Ovary (tissue), 3 donors: ENCODE data around the gene RRAS2.

Experiments
- EP300 ChIP-seq: sonication (generic); formaldehyde crosslinking; IDR thresholded peaks from one replicate; pipeline ENCODE4 v1.6.1; 2017; ENCODE audit warnings: antibody characterized with exemption
- TF ChIP-seq, protein P1 (sequence below), 3 donors: fragments of 450-650 bp in 2 of 3; fragments of 200-600 bp in 1 of 3; IDR thresholded peaks; one replicate each; pipeline versions ENCODE4 v1.5.1 to v1.8.0; 2016 to 2022; ENCODE audit warnings: antibody characterized with exemption in 3 of 3, mild to moderate bottlenecking in 1 of 3
- donor health status: DM: no; HTN: no; CAD: no.

DNA sequence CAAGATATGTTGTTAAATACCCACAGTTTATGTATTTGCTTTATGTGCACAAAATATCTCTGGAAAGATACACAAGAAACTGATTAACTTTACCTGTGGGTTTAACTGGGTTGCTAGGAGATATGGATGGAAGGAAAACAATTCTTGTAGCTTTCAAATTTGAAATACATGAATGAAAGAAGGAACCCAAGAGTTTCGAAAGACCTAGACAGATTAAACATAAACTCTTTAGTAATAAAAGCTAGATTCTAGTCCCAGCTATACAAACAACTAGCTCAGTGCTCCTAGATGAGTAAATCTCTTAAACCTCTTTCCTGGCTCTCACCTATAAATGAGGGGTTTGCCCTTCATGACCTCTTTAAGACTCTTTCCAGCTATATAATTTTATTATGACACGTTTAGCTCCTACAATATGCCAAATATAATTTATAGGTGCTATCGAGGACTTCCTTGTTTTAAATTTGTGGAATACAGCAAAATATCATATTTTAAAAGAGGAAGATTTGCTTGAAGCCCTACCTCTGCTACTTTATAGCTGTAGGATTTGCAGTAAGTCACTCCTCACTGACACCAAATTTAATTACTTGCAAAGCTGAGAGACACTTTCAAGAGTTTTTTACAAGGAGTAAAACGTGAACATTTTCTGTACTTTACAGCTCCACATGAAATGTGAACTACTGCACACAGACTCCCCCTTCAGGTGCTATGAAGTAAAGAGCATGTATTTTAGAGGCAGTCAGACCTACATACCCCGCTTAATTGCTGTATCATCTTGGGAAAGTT is 50.7 kb downstream of the RRAS2 start:
- TF ChIP-seq, protein P1, sequence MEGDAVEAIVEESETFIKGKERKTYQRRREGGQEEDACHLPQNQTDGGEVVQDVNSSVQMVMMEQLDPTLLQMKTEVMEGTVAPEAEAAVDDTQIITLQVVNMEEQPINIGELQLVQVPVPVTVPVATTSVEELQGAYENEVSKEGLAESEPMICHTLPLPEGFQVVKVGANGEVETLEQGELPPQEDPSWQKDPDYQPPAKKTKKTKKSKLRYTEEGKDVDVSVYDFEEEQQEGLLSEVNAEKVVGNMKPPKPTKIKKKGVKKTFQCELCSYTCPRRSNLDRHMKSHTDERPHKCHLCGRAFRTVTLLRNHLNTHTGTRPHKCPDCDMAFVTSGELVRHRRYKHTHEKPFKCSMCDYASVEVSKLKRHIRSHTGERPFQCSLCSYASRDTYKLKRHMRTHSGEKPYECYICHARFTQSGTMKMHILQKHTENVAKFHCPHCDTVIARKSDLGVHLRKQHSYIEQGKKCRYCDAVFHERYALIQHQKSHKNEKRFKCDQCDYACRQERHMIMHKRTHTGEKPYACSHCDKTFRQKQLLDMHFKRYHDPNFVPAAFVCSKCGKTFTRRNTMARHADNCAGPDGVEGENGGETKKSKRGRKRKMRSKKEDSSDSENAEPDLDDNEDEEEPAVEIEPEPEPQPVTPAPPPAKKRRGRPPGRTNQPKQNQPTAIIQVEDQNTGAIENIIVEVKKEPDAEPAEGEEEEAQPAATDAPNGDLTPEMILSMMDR (IDR thresholded peaks at IDR 0.05), result peak in 1 of 3 donors; percentile 23
- TF ChIP-seq EP300, result no peak
